ENCODE data around the gene PSMD6.

Gene PSMD6

DNA sequence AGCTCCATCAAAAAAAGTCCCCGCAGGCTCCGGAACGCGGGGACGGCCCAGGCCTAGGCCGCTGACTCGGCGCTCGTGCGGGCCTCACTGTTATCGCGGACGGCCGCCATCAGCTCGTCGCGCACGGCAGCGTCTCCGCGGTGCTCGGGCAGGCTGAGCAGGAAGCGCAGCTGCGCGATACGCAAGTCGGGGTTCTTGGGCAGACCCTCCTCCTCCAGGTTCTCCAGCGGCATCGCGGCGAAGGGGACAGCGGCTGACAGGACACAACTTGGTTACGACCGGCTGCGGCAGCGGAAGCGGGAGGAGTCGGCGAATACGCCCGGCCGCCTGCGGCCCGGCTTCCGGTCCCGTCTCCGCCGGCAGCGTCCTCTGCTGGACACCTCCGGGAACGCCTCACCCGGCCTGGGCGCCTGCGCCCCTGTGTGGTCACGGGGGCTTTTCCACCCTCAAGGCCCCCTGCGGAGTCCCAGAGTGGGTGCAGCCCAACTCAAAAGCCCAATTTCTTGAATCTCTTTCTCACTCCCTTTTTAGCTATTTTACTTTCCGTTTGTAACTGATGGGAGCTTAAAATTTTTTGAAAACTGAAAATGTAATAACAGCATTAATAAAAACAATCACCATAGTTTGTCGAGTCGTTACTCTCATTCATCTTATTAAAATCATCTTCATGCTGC, at the start of gene PSMD6:
Gene PSMD6 (minus strand): TSS at position 308 of the 674 bp plus-strand sequence. CDS start 75 bp downstream, at position 233.
- peak; percentile 94 for DNase-seq

DNA sequence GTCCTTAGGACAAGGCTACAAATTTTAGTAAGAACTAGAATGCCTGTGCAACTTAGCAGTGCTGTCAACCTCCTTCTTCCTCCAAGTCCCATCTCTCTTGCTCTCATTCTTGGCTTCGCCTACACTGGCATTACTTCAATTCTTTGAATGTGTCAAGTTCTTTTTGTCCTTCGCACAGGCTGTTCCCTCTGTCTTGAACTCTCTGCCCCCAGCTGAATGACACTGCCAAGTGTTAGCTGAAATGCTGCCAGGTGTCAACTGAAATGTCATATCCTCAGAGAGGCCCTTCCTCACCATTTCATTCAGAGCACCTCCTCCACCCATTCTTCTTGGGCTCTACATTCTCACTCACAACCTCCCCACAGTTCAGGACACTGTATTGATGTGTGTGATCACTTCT, 48.8 kb upstream of the PSMD6 start:
- DNase-seq: no peak

DNA sequence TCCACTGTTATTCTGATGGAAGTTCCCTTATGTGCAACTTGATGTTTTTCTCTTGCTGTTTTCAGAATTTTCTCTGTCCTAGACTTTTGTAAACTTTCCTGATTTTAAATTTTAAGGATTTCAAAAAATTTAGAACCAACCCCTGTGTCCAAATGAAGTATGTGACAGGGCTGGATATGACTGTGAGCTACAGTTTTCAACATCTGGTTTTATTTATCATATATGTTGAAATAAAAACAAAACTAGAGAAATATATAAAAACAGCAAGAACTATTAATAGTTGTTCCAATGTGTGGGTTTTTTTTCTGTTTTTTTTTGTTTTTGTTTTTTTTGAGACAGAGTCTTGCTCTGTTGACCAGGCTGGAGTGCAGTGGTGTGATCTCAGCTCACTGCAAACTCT, 47.4 kb upstream of the PSMD6 start:
- DNase-seq: no peak

DNA sequence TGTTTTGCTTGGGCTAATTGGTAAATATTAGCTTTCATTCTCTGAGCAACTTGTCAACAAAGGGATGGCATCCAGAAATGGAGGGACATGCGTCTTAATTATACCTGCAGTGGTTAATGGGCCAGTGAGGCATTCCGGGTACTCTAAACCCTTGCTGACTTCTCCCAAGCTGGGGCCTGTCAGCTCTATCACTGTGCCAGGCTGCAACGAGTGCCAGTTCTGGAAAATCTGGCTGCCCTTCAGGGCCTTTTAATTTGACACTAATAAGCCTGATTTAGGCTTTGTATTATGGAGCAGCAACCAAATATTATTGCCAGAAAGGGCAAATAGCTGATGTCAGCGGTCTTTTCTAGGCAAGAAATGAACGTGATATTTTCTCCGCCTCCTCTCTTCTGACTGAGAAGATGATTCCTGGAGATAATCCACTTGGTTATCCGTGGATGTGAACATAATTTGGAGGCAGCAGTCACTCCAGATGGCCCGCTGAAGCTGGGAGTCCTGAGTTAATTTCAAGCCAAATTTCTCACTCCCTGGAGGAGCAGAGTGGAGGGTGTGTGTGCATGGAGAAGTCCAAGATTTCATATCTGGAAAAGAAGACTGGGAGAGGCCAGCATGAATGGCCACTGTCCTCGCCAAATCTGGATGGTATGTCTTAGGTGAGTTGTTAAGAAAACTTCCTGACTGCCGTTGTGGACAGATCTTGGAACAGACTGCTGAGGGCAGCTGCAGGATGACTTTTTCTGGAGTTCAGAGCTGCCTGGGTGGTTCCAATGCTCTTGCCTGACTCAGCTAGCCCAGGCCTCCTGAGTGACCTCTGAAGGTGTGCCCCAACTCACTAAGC, 44.4 kb upstream of the PSMD6 start:
- no peak for DNase-seq

DNA sequence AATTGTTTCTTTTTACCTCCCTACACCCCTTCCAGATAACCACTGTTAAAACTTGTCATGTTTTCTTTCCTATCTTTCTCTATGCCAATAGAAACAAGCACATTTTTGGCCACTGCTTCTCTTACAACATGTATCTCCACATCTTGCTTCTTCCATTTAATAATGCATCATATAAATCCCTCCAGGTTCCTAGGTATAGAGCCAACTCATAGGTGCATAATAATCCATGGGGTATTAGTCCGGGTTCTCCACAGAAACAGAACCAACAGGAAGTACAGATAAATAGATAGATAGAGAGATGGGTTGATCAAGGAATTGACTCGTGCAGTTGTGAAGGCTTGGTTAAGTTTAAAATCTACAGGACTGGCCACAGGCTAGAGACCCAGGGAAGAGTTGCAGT, 41.5 kb upstream of the PSMD6 start:
- DNase-seq: no peak

DNA sequence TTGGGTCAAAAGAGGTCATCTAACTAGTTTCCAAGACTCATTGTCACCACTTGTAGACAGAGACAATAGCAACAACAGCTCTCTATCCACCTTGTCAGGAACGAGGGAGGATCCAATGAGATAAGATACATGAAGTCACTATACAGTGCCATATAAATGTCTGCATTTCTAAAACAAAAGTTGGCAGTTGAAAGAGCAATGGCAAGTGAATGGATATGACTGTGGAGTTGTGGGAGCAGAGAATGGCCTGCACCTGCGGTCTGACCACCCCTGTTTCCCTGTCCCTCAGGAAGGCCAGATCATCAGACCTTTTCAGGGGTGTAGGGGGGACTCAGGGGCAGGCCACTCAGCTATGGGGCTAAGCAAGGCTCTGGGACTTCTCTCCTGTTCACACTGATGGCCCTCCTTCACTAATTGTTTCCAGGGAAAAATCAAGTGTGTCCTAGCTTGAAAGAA, 40.7 kb upstream of the PSMD6 start:
- DNase-seq: no peak

DNA sequence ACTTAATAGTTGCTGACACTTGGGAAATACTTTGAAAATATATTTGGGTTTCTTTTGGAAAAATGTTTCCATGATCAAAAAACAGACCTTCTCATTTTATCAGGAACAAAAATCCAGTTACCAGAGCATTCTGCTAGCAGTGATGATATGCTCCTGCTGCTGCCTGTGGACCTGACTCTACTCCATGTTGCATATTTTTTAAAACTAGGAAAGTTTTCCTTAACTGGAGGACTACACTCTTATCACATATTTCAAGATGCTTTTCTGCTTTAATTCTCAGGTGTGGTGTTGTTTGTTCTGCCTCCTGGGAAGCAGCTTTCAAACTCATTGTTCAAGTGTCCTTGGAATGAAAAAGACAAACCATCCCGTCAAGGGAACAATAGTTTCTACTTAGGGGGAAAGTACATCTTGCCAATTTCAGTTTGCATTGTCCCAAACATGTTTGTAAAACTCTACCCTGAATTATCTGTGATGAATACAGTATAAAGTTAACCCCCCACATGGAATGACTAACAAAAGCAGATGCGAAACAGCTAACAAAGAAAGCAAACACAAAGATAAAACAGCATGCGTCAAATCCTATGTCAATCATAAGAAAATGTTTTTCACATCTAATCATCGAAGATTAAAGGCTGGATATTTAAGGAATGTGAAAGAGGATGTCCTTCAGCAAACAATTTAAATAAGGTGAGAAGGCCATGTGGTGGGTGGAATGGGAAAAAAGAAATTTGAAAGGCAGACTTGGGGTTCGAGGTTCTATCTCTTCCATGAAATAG, 40.1 kb upstream of the PSMD6 start:
- DNase-seq: no peak

DNA sequence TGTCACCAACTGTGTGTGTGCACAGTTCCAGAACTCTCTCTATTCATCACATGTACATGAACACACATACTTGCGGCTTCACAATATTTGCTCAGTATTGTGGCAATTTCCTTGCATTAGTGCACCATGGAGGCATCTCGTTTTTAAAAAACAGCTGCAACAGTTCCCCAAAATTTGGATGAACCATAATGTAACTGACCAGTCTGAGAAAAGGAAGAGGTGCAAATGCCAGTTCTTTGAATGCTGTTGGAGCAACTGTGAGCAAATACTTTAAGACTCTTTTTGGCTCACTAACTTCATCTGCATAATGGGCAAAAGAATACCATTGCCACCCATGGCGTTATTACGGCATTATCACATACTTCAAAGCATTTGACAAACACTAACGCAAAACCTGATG, 38.3 kb upstream of the PSMD6 start:
- DNase-seq: no peak

DNA sequence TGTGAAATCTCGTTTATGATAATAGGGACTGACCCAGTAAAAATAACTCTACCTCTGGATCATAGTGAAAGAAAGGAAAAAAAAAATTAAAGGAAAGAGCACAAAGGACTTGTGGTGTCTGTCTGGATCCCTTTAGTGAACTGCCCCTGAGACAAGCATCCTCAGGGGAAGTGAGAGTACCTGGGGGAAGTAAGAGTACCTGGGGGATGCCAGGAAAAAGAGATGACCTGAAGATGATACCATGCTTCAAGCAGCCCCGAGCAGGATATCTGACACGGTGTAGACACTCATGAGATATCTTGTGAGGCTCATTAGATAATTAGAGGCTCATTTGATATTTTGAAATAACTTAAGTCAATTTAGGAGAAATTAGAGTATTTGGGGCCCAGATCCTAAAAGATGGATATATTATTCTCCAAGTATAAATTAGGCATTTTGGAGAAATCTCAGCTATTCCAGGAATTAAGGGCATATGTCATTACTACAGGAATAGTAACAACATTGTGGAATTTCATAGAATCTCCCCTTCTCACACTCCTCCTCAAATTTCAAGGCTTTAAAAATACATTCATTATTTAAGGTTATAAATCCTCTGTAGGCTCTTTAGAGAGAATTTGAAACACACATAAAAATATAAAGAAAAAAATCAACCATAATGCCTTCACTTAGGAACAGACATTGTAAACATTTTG, 36.3 kb upstream of the PSMD6 start:
- DNase-seq: no peak

DNA sequence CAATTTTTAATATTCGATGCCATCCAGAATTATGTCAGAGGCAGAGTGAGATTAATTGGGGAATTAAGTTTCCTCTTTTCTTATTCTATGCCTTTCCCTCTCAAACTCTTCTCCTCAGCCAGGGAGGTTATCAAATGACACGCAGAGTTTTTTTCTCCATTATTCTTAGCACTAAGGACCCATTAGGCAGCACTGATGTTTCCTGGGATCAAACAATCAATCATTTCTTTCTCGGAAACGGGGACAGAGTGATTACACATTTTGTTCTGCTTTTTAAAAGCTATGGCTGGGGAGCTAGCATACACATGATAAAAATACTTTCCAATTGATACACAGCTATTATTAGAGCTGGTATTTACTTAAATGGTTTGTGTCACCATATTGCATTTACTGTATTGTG, 35.3 kb upstream of the PSMD6 start:
- DNase-seq: no peak

DNA sequence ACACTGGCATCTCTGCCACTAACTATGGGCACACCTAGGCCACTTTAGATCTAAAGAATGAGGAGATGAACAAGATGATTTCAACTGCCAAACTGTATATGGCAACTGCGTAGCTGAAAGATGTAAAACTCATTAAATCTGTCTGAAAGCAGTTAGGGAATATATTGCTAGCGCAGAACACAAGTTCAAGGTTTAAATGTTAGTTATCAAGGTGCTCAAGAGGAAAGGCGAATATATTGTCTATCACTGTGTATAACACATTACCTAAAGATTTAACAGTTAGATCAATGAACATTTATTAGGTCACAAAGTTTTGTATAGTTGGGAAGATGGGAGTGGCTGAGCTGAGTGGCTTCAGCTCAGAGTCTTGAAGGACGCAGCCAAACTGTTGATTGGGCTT, 33.9 kb upstream of the PSMD6 start:
- DNase-seq: no peak

DNA sequence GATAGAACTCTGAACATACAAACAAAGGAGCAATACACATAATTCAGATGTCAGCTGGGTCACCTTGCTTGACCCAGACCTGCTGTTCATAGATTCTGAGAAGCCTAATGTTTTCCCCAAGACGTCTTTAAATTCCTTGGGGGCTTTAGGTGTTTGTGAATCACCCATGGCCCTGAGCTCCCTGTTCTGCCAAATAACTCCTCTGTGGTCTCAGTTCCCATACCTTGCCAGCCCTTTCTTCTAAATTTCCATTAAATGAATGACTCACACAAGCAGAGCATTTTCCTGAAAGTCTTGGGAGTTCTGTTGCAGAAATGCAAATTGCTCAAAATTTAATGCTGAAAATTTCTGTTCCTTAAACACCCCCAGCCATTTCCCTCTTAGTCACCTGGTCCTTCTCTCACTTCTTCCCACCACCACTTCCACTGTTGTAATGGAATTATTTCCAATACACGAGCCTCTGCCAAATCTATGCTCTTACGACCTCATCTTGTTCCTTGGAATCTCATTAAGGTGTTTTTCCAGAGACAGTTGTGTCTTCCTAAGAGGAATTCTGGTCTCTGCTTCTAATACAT, 33.4 kb upstream of the PSMD6 start:
- DNase-seq: no peak

DNA sequence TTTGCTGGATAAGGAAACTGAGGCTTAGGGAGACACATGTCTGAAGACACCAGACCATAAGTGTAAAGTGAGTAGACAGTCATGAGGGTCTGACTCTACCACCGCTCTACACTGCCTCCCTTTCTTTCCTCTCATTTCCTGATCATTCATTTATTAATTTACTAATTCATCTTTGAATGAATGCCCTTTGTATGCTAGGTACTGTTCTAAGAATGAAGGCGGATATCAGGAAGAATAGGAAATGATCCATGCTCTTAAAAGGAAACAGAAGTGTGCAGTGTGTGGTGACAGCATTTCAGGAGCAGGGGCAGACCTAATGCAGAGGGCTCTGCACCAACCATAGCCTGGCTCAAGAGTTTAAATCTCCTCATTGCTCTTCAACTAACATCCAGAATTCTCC, 31.8 kb upstream of the PSMD6 start:
- DNase-seq: no peak

DNA sequence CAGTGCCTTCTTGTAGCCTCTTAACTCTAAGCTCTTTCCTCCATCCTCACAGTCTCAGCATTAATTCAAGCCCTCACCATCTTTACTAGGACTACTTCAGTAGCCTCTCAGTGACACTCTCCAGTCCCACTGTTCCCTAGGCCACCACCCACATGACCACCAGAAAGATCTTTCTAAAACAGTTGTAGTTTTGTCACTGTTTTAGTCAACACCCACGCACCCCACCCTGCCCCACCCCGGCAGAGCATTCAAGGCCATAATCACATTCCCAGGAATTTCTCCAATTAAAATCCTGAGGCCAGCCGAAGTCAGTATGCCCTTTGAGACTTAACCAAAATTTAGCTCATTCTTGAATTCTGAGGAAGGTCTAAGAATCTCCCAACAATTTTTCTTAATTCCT, 31.2 kb upstream of the PSMD6 start:
- DNase-seq: no peak

DNA sequence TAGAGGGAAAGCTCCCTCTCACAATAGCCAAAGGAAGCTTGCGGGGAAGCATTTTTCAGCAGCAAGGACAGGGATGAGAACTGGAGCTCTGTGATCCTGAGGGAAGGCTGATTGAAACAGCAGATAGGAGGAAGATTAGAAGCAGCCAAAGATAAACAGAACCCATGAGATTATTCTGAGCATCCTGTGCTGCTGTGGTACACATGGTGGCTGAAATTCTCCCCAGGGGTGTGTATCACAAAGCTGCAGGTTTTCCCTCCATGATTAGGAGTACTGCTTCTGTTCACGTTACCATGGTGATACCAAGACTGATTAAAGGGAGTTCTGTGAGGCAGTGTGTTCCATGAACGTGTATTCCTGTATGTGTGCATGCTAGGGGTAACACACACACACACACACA, 30.3 kb upstream of the PSMD6 start:
- DNase-seq: no peak

DNA sequence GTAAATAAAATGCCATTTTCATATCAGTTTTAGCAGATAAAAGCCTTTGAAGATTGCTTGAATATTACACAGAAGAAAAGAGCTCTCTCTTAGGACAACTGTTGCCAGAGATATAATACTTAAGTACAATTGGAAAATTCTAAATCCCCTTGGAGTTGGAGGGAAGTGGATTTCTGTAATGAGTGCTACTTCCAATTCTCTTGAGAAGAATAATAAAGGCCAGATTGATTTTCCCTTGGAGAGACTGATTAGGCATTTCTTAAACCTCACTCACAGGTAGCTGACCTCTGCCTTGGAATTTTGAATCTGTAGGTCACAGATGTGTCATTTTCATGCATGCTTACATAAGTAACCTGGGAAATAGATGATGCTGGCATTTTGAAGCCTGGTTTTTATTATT, 29.8 kb upstream of the PSMD6 start:
- DNase-seq: no peak

DNA sequence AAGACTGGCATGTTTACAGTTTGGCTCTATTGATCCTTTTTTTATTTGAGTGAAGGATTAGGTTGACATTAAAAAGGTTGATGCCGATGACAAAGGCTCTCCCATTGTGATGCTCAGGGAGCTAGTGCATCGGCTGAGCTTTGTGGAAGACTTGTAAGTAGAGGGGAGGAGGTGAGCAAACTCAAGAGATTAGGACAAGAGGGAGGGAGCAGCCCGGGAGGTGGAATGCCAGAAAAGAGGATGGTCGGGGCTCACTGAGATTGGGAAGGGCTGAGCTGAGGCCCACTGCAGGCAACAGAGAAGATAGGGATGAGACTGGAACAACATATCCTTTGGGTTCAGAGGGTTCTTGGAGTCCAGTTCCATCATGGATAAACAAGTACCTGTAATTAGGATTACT, 26.5 kb upstream of the PSMD6 start:
- DNase-seq: no peak

DNA sequence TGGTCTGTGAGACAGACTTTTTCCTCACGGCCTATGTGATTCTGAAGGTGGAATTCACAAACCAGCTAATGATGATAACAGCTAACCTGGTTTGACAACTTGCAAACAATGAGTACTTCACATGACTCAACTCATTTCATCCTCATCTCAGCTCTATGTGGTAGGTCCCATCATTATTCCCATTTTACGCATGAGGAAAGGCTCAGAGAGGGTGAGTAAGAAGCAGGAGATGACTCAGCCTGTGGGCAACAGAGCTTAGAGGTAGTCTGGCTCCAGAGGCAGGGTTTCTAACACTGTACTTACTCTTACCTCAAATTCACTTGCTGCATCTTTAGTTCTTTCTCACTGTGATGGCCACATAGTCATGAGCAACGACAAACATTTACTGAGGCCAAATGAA, 25.8 kb upstream of the PSMD6 start:
- DNase-seq: no peak

DNA sequence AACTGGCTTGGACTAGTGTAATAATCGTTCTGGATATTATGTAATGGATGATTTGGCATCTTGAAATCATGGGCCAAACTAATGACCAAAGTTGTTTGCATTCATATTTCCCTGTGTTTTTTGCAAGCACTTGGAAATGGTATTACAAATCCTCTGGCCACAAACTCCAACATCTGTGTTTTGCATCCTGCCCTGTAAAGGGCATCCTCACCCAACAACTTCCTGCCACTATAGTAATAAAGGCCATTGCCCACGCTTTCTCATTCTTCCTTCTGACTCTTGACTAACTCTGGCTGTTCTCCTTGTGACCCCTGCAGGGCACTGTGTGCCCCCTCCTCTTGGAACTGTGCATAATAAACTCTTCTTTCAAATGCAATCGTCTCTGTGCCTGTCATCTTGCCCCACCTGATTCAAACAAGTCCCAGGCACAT, 25.4 kb upstream of the PSMD6 start:
- no peak for DNase-seq

DNA sequence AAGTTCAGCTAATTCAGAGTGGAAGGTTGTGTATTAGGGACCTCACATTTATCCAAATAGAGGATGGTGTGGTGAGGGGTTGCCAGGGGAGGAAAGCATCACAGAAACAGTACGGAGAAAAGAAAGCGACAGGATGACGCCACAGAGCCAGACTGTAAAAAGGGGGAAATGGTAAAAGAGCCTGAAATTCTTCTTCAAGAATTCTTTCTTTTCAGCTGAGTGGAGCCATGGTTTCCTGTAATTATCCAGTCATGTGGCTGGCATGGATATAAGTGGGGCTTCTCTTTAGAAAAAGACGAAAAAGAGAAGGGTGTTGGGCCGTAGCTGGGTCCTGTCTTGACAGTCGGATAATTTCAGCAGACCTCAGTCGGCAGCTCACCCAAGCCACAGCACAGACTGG, 24.5 kb upstream of the PSMD6 start:
- no peak for DNase-seq

DNA sequence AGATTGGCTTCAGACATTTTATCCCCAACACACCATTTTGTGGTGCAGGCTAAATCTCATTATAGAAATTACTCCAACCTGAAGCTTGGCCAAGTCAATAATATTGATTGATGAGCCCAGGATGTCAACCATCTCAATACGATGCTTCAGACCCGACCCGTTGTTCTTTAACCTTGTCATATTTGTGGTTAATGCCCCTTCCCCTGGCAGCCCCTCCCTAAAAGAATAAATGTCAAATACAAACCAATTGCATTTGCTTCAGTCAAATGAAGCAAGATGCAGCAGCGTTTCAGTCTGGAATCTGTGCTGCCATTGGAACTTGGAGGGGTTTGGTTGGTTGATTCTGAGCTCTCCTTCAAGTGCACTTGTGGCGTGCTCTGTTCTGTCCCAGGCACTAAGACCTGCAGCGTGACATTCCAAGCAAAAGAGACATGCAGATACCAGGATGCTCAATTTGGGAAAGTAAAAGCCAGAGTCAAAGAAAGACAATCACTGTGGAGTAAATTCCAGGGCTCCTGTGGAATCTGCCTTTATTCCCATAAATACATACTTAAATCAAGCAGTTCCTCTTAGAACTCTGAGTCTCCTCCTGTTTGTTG, 23.8 kb upstream of the PSMD6 start:
- DNase-seq: no peak

DNA sequence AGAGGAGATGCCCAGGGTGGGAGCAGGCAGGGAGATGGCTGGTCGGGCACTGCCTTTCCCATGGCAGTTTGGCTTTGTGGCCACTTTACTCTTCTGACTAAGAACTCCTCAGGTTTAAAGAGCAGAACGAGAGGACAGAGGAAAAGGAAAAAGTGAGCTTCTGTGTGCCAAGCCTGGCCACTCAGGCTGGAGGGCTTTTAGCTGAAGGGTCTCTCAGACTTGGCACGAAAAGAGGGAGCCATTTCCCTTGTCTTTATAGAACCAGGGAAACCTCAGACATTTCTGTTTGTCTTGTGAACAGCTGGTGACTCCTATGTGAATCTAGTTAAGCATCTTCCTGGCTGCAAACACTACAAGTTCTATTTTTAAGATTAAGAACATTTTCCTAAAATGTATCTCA, 23.3 kb upstream of the PSMD6 start:
- no peak for DNase-seq
